ENCODE data around the gene ZNF891. TPM values are rescaled to one million over a fixed set of nuclear protein-coding genes. Genes with fewer than 3 reads are reported as not detected.

The ZNF891 gene
- total and polyA plus RNA-seq, 2 of the 13 experiments (the other 11 are each of a cell fraction or from before 2014, with no cell fraction given): 1.3 to 2.1 TPM

GRCh38 chr12:133080368-133081158, 49.5 kb downstream of the ZNF891 start, which contains the start of gene ZNF140 (continued):
- TF ChIP-seq ARID4A (CRISPR knock-in tag; IDR thresholded peaks at IDR 0.05; ENCODE audit: borderline replicate concordance): peak; percentile 79
- TF ChIP-seq ZNF318 (CRISPR knock-in tag; IDR thresholded peaks at IDR 0.05): no peak
- TF ChIP-seq HCFC1 (IDR thresholded peaks at IDR 0.05; ENCODE audit: low read depth, low read length): peak; percentile 87
- TF ChIP-seq ZNF225 (CRISPR knock-in tag; IDR thresholded peaks at IDR 0.05): peak; percentile 52; the same call in 1 of the 2 replicates
- TF ChIP-seq ZNF841 (CRISPR knock-in tag; IDR thresholded peaks at IDR 0.05; ENCODE audit: borderline replicate concordance): 0 out of 2 replicates have a peak, but pooled peaks have one; percentile 7
- no peak for TF ChIP-seq RNF219 (CRISPR knock-in tag; IDR thresholded peaks at IDR 0.05)
- no peak for TF ChIP-seq ZNF83 (CRISPR knock-in tag; IDR thresholded peaks at IDR 0.05; ENCODE audit: borderline replicate concordance)
- TF ChIP-seq ZNF180 (CRISPR knock-in tag; IDR thresholded peaks at IDR 0.05; ENCODE audit: borderline replicate concordance, low read depth): no peak; the same call in 1 of the 2 replicates
- TF ChIP-seq PHF21A (CRISPR knock-in tag; IDR thresholded peaks at IDR 0.05): peak; percentile 48; the same call in 1 of the 2 replicates
- TF ChIP-seq PATZ1 (CRISPR knock-in tag; IDR thresholded peaks at IDR 0.05): peak; percentile 94
- peak; percentile 91 for TF ChIP-seq ZBTB21 (CRISPR knock-in tag; IDR thresholded peaks at IDR 0.05)

Measured in HepG2 (cell line).